Mesenchymal stem cell (in vitro differentiated cells and primary cell): ENCODE measurements around the gene PRKG1.

ENCODE experiments used
- DNase-seq: peaks from one replicate; pipeline ENCODE4 v3.0.0-alpha.2; 2013
- H2AFZ ChIP-seq: one replicate; pipeline ENCODE4 v1.6.1; 2013; ENCODE audit warnings: low read depth, mild to moderate bottlenecking, control low read depth, inconsistent platforms, low read length, moderate library complexity
- H2AK5ac ChIP-seq: 2 replicates; pipeline ENCODE4 v1.6.1; 2013; ENCODE audit warnings: low read length, moderate library complexity, mild to moderate bottlenecking, inconsistent platforms; ENCODE audit not compliant: severe bottlenecking
- H2BK120ac ChIP-seq: one replicate; pipeline ENCODE4 v1.6.1; 2013; ENCODE audit warnings: low read depth, mild to moderate bottlenecking, inconsistent platforms, low read length, moderate library complexity
- H2BK12ac ChIP-seq, 2 experiments: one replicate each; pipeline ENCODE4 v1.6.1; 2013; ENCODE audit warnings: inconsistent platforms in 2 of 2, low read length in 2 of 2, mild to moderate bottlenecking in 2 of 2, moderate library complexity in 2 of 2, control low read depth in 1 of 2
- H2BK15ac ChIP-seq: one replicate; pipeline ENCODE4 v1.6.1; 2013; ENCODE audit warnings: mild to moderate bottlenecking, low read depth, inconsistent platforms; ENCODE audit not compliant: poor library complexity, severe bottlenecking
- H2BK5ac ChIP-seq: 2 replicates; pipeline ENCODE4 v1.6.1; 2013; ENCODE audit warnings: low read depth, mild to moderate bottlenecking, low read length, control low read depth, inconsistent platforms; ENCODE audit not compliant: poor library complexity, severe bottlenecking
- H3K14ac ChIP-seq, 2 experiments: one replicate each; pipeline ENCODE4 v1.6.1; 2013; ENCODE audit warnings: inconsistent platforms in 2 of 2, low read length in 2 of 2, control low read depth in 1 of 2, mild to moderate bottlenecking in 1 of 2, moderate library complexity in 1 of 2
- H3K18ac ChIP-seq, 2 experiments: one replicate each; pipeline ENCODE4 v1.6.1; 2013; ENCODE audit warnings: inconsistent platforms in 2 of 2, low read length in 2 of 2, control low read depth in 1 of 2, low read depth in 1 of 2, mild to moderate bottlenecking in 1 of 2
- H3K23ac ChIP-seq, 2 experiments: one replicate each; pipeline ENCODE4 v1.6.1; 2013; ENCODE audit warnings: inconsistent platforms in 2 of 2, low read length in 2 of 2, mild to moderate bottlenecking in 2 of 2, moderate library complexity in 2 of 2, control low read depth in 1 of 2
- H3K27ac ChIP-seq: 2 replicates; pipeline ENCODE4 v1.5.1; 2013; ENCODE audit warnings: mild to moderate bottlenecking, moderate library complexity, low read length, control low read depth, inconsistent platforms; ENCODE audit not compliant: poor library complexity, severe bottlenecking
- H3K27me3 ChIP-seq, 2 experiments: 2 replicates each; pipeline versions ENCODE4 v1.6.1 to v1.7.0; 2013; ENCODE audit warnings: low read length in 2 of 2, mild to moderate bottlenecking in 2 of 2, moderate library complexity in 2 of 2, control low read depth in 1 of 2, inconsistent platforms in 1 of 2; ENCODE audit not compliant: control insufficient read depth in 1 of 2, insufficient read depth in 1 of 2
- H3K36me3 ChIP-seq, 2 experiments: 2 replicates each; pipeline versions ENCODE4 v1.6.1 to v1.7.0; 2013; ENCODE audit warnings: low read length in 2 of 2, control low read depth in 1 of 2, inconsistent platforms in 1 of 2, low read depth in 1 of 2, mild to moderate bottlenecking in 1 of 2; ENCODE audit not compliant: insufficient read depth in 2 of 2, control insufficient read depth in 1 of 2
- H3K4ac ChIP-seq, 2 experiments: one replicate each; pipeline ENCODE4 v1.6.1; 2013; ENCODE audit warnings: inconsistent platforms in 2 of 2, low read length in 2 of 2, mild to moderate bottlenecking in 2 of 2, moderate library complexity in 2 of 2, control low read depth in 1 of 2, low read depth in 1 of 2
- H3K4me1 ChIP-seq: 2 replicates; pipeline ENCODE4 v1.6.1; 2013; ENCODE audit warnings: low read depth, low read length, control low read depth; ENCODE audit not compliant: control insufficient read depth, insufficient read depth
- H3K4me2 ChIP-seq: 2 replicates; pipeline ENCODE4 v1.6.1; 2013; ENCODE audit warnings: low read length, mild to moderate bottlenecking, inconsistent platforms; ENCODE audit not compliant: poor library complexity, severe bottlenecking
- H3K4me3 ChIP-seq, 2 experiments: 2 replicates each; pipeline versions ENCODE4 v1.5.1 to v1.7.0; 2013; ENCODE audit warnings: low read length in 2 of 2, mild to moderate bottlenecking in 2 of 2, control low read depth in 1 of 2, low read depth in 1 of 2; ENCODE audit not compliant: insufficient read depth in 1 of 2
- H3K79me1 ChIP-seq: replicated peaks from 2 replicates; pipeline ENCODE4 v1.6.1; 2013; ENCODE audit warnings: mild to moderate bottlenecking, control low read depth, low read length, inconsistent platforms; ENCODE audit not compliant: poor library complexity, severe bottlenecking
- H3K9ac ChIP-seq: 2 replicates; pipeline ENCODE4 v1.7.0; 2013; ENCODE audit warnings: mild to moderate bottlenecking, low read length, moderate library complexity
- H3K9me3 ChIP-seq: 2 replicates; pipeline ENCODE4 v1.7.0; 2013; ENCODE audit warnings: mild to moderate bottlenecking, low read length; ENCODE audit not compliant: control insufficient read depth
- H4K8ac ChIP-seq: one replicate; pipeline ENCODE4 v1.6.1; 2013; ENCODE audit warnings: inconsistent platforms, mild to moderate bottlenecking, low read length, moderate library complexity
- H4K91ac ChIP-seq: one replicate; pipeline ENCODE4 v1.6.1; 2013; ENCODE audit warnings: mild to moderate bottlenecking, low read length, inconsistent platforms
- WGBS: methylation state at CpG from one replicate; pipeline ENCODE4 v1.1.7; 2013; ENCODE audit warnings: mixed read lengths; 5-methylcytosine and 5-hydroxymethylcytosine counted together

The PRKG1 gene

GRCh38 chr10:51894771-51895578 lies 820.7 kb downstream of the PRKG1 start:
- Histone ChIP-seq H3K27me3 (no peaks in the 10 kb centered on the region), H2BK12ac (no peak overlapping the region), H3K36me3 (no peaks in the 10 kb centered on the region), H2BK15ac (no peak overlapping the region), H3K9me3 (no peaks in the 10 kb centered on the region), H2BK5ac (no peak overlapping the region), H2AFZ (no peak overlapping the region), H3K27ac (no peak overlapping the region), H3K4me1 (no peaks in the 10 kb centered on the region), H3K4me2 (no peak overlapping the region), H3K4ac (no peak overlapping the region), H3K4me3 (no peak overlapping the region), H3K79me1 (no peaks in the 10 kb centered on the region), H2AK5ac (no peak overlapping the region), H2BK120ac (no peak overlapping the region), H3K23ac (no peak overlapping the region), H3K18ac (no peak overlapping the region), H3K14ac (no peak overlapping the region), H4K91ac (no peak overlapping the region), H3K9ac (peak overlapping the region; percentile 90), H4K8ac (no peak overlapping the region)
- WGBS, result 94% methylated on average over 3 of the region's 5 CpGs
- peak; percentile 78 for DNase-seq

- H3K14ac ChIP-seq, result no peak overlapping the region
- no peak for DNase-seq
- no peaks in the 10 kb centered on the region for H3K4me1 ChIP-seq
- H3K4me2 ChIP-seq, result no peak overlapping the region
- no peaks in the 10 kb centered on the region for H3K27me3 ChIP-seq
- no peak overlapping the region for H3K18ac ChIP-seq
- peak overlapping the region; percentile 90 for H3K9ac ChIP-seq
- no peak overlapping the region for H4K91ac ChIP-seq
- H2BK12ac ChIP-seq, result no peak overlapping the region
- no peak overlapping the region for H3K4me3 ChIP-seq
- no peak overlapping the region for H2BK15ac ChIP-seq
- no peaks in the 10 kb centered on the region for H3K79me1 ChIP-seq
- H2BK120ac ChIP-seq, result no peak overlapping the region
- H2BK5ac ChIP-seq, result no peak overlapping the region
- no peak overlapping the region for H2AFZ ChIP-seq
- no peak overlapping the region for H3K27ac ChIP-seq
- H4K8ac ChIP-seq, result no peak overlapping the region
- whole genome bisulfite sequencing, result 100% methylated on average over 1 of the region's 1 CpG
- H3K23ac ChIP-seq, result no peak overlapping the region
- H3K36me3 ChIP-seq, result no peaks in the 10 kb centered on the region
- no peak overlapping the region for H2AK5ac ChIP-seq
- no peaks in the 10 kb centered on the region for H3K9me3 ChIP-seq
- H3K4ac ChIP-seq, result no peak overlapping the region
Measured at GRCh38 chr10:51896849-51897248, 822.6 kb downstream of the PRKG1 start.

- no peak overlapping the region for H3K23ac ChIP-seq
- no peak overlapping the region for H2BK5ac ChIP-seq
- no peak overlapping the region for H2BK15ac ChIP-seq
- H3K18ac ChIP-seq, result no peak overlapping the region
- no peak overlapping the region for H3K14ac ChIP-seq
- H3K9me3 ChIP-seq, result no peaks in the 10 kb centered on the region
- no peak overlapping the region for H3K4me3 ChIP-seq
- WGBS, result no CpG with 5 or more reads among the region's 1 CpG
- H4K91ac ChIP-seq, result no peak overlapping the region
- H3K4me1 ChIP-seq, result no peaks in the 10 kb centered on the region
- no peaks in the 10 kb centered on the region for H3K27me3 ChIP-seq
- peak overlapping the region; percentile 90 for H3K9ac ChIP-seq
- H3K4ac ChIP-seq, result no peak overlapping the region
- H4K8ac ChIP-seq, result no peak overlapping the region
- H3K4me2 ChIP-seq, result no peak overlapping the region
- H2AFZ ChIP-seq, result no peak overlapping the region
- H2BK12ac ChIP-seq, result no peak overlapping the region
- no peak overlapping the region for H3K27ac ChIP-seq
- H2BK120ac ChIP-seq, result no peak overlapping the region
- H3K36me3 ChIP-seq, result no peaks in the 10 kb centered on the region
- no peaks in the 10 kb centered on the region for H3K79me1 ChIP-seq
- DNase-seq, result no peak
- no peak overlapping the region for H2AK5ac ChIP-seq
Measured at GRCh38 chr10:51897560-51897959, 823.3 kb downstream of the PRKG1 start.

- H2AFZ ChIP-seq, result no peak overlapping the region
- no peak overlapping the region for H3K14ac ChIP-seq
- no peaks in the 10 kb centered on the region for H3K79me1 ChIP-seq
- no peak overlapping the region for H3K18ac ChIP-seq
- H2BK120ac ChIP-seq, result no peak overlapping the region
- H3K4me1 ChIP-seq, result no peaks in the 10 kb centered on the region
- H2BK12ac ChIP-seq, result no peak overlapping the region
- H3K27ac ChIP-seq, result no peak overlapping the region
- H2BK5ac ChIP-seq, result no peak overlapping the region
- no peak overlapping the region for H3K4ac ChIP-seq
- no peak overlapping the region for H2AK5ac ChIP-seq
- H4K8ac ChIP-seq, result no peak overlapping the region
- H3K36me3 ChIP-seq, result no peaks in the 10 kb centered on the region
- H4K91ac ChIP-seq, result no peak overlapping the region
- no peak overlapping the region for H3K23ac ChIP-seq
- H3K9ac ChIP-seq, result no peak overlapping the region
- H3K9me3 ChIP-seq, result no peaks in the 10 kb centered on the region
- H3K4me3 ChIP-seq, result no peak overlapping the region
- H3K27me3 ChIP-seq, result no peaks in the 10 kb centered on the region
- no peak for DNase-seq
- WGBS, result no CpG with 5 or more reads among the region's 1 CpG
- no peak overlapping the region for H3K4me2 ChIP-seq
- H2BK15ac ChIP-seq, result no peak overlapping the region
Measured at GRCh38 chr10:51900180-51900579, 825.9 kb downstream of the PRKG1 start.
